ENCODE data around the gene CYP27B1.

Gene CYP27B1

DNA sequence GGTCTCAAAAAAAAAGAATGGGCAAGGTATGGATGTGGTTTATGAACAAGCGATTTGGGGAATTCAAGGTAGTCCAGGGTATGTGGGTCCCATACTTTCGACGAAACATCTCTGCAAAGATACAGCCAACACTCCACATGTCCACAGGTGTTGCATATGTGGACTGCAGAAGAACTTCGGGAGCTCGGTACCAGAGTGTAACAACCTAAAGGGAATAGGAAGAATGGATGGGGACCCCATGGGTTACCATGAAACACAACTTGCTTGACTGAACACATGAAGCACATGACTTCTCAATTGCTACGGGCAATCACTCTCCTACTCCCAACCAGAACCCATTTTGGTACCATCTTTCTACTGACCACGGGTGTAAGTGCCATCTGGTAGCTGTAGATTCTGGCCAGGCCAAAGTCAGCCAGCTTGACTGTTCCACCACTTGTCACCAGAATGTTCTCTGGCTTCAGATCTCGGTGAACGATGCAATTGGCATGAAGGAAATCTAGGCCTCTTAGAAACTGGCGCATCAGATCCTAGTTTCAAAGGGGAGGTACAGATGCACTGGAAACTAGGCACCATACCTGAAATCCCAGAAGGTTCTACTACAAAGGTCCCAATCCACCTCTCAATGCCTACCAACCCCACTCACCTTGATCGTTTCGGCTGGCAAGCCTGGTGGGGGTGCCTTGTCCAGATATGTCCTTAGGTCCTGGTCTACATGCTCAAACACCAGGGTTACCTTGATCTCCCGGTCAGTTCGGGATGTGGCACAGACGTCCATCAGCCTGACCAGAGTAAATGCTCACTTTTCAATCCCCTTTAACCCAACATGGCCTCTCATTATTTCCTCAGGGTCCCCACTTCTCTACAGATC is 16.1 kb downstream of the CYP27B1 start:
- no peak for FAIRE-seq

- no peak for FAIRE-seq
These were observed 17.8 kb downstream of the CYP27B1 start for GRCh38 chr12:57749061-57749460.

- no peak for FAIRE-seq
These were observed 20.9 kb downstream of the CYP27B1 start for GRCh38 chr12:57746025-57746424.

- FAIRE-seq: no peak
These were observed 21.4 kb downstream of the CYP27B1 start for GRCh38 chr12:57745485-57745881.

- FAIRE-seq: peak; percentile 82
These were observed 21.9 kb downstream of the CYP27B1 start, which contains the start of gene TSPAN31 for GRCh38 chr12:57744777-57745484. TSS of gene TSPAN31 (plus strand) at chr12:57745039. CDS start at chr12:57745155, 116 bp downstream.

GRCh38 chr12:57744194-57744776 is 22.6 kb downstream of the CYP27B1 start:
- FAIRE-seq: no peak

DNA sequence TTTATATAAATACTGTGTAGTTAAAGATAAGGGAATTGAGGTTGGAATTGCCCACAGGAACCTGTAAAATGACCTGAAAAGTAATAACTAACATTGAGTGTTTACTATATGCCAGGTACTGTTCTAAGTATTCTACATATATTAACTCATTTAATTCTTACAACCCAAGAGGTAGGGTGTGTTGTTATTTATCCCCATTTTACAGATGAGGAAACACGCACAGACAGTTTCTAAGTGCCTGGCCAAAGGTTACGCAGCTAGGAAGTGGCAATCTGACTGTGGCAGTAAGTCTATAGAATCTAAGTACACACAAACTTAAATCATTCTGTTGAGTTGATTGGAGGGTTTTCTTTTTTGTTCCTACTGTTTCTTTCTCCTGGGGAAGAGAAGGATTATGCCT is 23.1 kb downstream of the CYP27B1 start:
- no peak for FAIRE-seq

- no peak for FAIRE-seq
These were observed 24.8 kb downstream of the CYP27B1 start for GRCh38 chr12:57741844-57742738.

GRCh38 chr12:57741413-57741789 is 25.5 kb downstream of the CYP27B1 start:
- no peak for FAIRE-seq

DNA sequence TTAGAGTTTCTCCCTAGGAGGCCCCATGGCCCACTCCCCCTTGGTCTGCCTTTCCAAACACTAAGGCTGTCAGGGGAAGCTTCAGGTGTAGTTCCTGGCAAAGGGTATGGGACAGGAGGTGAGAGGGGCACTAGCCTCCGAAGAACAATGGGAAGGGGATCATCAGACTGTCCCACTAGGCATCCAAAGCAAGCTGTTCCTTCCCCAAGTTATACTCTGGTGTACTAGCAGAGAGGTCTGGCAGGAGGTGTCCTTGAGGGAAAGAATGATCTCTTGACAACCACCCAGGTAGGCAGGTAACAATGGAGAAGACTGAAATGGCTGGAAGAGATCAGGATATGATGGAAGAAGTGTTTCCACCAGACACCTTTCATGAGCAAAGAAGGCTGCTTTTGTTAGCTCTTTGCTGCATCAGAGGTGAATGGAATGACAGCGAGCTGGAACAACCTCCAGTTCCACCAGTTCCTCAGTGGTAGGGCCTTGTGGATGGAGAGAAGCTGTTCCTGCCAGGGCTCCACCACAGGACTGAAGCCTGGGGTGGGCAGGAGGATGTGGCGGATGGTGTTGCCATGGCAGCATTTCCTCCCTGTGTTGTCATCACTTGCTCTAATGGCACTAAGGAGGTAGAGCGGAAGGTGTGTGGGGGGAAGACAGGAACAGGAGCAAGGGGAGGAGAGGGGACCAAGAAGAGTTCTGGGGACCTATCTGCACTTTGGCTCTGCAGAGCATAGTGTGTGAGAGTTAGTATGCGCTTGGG is 26.0 kb downstream of the CYP27B1 start:
- FAIRE-seq: no peak

GRCh38 chr12:57739914-57740538 is 26.9 kb downstream of the CYP27B1 start:
- no peak for FAIRE-seq

DNA sequence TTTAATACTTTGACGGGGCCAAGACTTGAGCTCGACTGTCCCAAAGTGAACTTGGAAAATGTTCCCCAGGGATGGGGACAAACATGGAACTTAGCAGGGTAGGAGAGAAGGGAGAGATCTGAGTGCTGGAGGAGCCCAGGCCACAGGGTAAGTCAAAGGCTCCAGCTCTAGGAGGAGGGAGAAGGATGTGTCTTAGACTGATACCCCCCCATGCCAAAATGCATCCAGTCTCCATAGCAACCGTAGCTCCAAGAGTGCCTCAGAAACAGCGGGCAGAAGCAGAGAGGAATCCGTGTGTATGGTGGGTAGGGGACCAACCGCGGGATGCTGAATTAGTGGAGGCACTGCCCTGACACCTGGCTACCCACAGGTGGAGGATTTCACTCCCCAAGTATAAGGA is 27.5 kb downstream of the CYP27B1 start:
- FAIRE-seq: no peak

GRCh38 chr12:57738661-57739237 is 28.1 kb downstream of the CYP27B1 start, which contains the start of gene AGAP2:
TSS of gene AGAP2 (minus strand) at chr12:57738742. CDS start at chr12:57738246, 496 bp downstream.
- FAIRE-seq: no peak

DNA sequence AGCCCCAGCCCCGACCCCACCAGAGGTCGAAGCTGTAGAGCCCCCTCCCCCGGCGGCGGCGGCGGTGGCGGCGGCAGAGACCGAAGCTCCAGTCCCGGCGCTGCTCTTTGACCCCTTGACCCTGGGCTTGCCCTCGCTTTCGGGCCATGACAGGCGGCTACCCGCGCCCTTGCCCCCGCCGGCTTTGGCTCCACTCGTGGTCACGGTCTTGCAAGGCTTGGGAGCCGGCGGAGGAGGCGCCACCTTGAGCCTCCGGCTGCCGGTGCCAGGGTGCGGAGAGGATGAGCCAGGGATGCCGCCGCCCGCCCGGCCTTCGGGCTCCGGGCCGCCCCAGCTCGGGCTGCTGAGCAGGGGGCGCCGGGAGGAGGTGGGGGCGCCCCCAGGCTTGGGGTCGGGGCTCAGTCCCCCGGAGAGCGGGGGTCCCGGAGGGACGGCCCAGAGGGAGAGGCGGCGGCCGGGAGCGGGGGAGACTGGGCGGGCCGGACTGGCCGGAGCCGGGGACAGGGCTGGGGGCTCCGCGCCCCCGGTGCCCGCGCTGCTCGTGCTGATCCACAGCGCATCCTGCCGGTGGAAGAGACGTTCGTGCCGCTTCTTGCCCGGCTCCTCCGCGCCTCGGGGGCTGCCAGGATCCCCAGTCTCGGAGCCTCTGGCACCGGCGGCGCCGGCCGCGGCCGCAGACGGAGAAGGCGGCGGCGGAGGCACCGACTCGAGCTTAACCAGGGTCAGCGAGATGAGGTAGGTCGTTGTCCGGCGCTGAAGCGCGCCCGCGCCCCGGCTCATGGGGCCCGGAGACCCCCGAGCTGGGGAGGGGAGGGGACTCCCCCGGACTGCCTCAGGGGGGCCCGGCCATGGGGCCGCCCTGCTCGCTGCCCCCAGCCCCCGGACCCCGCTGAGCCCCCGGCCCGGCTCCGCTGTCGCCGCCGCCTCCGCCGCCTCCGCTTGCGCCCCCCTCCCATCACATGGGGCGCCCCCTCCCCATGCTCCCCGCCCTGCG is 29.1 kb downstream of the CYP27B1 start:
- no peak for FAIRE-seq

- no peak for FAIRE-seq
These were observed 30.0 kb downstream of the CYP27B1 start for GRCh38 chr12:57736741-57737466.

DNA sequence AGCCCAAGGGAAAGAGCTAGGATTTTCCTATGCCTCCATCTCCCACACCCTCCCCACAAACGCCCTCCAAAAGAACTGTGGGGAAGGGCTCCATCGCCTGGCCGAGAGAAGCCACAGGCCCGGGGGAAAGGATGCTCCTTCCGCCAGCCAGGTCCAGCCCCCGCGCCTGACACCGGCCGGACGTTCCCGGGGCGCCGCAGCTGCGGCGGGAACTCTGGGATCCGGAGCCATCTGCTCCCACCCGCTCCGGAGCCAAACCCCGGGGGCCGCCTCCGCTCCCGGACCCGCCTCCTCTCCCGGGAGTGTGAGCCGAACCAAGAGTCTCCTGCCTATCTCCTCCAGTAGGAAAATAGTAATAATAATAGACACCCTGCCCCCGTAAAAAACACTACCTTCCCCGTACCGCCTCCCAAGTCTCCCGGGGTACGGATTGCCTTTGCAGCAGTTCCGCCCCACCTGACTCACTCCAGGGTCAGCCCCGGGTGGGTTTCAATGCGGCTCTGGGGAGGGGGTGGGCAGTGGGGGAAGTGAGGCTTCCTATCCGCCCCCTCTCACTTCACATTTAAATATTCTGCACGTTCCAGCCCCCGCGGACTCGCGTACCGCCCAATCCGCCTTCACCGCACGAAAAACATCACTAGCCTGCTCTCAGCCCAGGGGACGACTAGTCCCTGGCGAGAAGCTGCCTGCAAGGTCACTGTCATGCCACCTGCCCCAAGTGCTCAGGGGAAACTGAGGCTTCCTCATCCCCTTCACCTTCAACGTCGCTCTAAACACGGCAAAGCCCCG is 30.7 kb downstream of the CYP27B1 start:
- no peak for FAIRE-seq

DNA sequence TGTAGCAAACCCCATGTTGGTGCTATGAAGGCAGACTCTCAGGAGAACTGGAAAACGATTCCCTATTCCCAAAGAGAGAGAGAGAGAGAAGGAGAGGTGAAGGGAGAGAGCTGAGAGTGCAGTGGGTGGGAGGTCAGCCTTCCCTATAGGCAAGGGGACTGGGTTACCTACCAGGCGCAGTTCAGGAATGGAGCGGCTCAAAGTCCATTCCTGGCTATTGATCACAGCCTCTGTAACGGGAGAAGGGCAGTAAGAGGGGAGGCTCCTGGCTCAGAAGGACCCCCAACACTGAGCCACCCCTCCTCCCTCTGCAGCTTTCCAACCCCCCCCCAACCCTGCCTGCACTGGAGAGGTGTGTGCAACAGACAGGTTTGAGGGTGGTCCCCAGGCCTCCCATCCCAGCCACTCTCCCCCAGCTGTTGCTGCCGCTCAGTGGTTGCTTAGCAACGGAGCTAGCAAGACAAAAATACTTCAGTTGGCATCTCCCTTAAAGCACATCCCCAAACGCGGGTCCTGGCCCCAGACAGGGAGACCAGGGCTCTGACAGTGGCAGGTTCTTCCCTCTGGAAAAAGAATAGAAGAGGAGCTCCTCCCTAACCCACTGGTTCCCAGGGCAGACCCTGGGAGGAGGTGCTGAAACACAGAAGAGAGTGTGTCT is 31.6 kb downstream of the CYP27B1 start:
- FAIRE-seq: no peak
